ENCODE data around the gene CYB5RL.

The CYB5RL gene

GRCh38 chr1:54151013-54151412, 48.8 kb downstream of the CYB5RL start:
- Histone ChIP-seq H3K23ac (ENCODE audit: low read length in 2 of 2) (no peak overlapping the region), H3K14ac (ENCODE audit: low read length in 2 of 2) (no peak overlapping the region), H3K9ac (ENCODE audit: low read length) (no peak overlapping the region), H2AFZ (ENCODE audit: low read depth, low read length) (no peak overlapping the region), H3K4ac (ENCODE audit: low read depth in 1 of 2, low read length in 2 of 2) (no peak overlapping the region), H2BK12ac (ENCODE audit: low read length in 2 of 2) (no peak overlapping the region), H3K27me3 (ENCODE audit: control insufficient read depth in 1 of 2, insufficient read depth in 1 of 2, low read length in 2 of 2) (peaks cover 0 to 4% of the 10 kb centered on the region in 2 experiments), H3K4me3 (ENCODE audit: insufficient read depth in 1 of 2, low read depth in 1 of 2, low read length in 2 of 2) (no peak overlapping the region), H2BK5ac (ENCODE audit: low read depth, low read length, poor library complexity, severe bottlenecking) (no peak overlapping the region), H2AK5ac (ENCODE audit: low read length, severe bottlenecking) (no peak overlapping the region), H4K91ac (ENCODE audit: low read length) (no peak overlapping the region), H2BK120ac (ENCODE audit: low read depth, low read length) (no peak overlapping the region), H3K9me3 (ENCODE audit: control insufficient read depth, low read length) (no peaks in the 10 kb centered on the region), H2BK15ac (ENCODE audit: low read depth, poor library complexity, severe bottlenecking) (no peak overlapping the region), H3K36me3 (ENCODE audit: control insufficient read depth in 1 of 2, insufficient read depth in 2 of 2, low read depth in 1 of 2, low read length in 2 of 2) (no peaks in the 10 kb centered on the region), H3K18ac (ENCODE audit: low read depth in 1 of 2, low read length in 2 of 2) (no peak overlapping the region), H3K27ac (ENCODE audit: low read length, poor library complexity, severe bottlenecking) (no peak overlapping the region), H4K8ac (ENCODE audit: low read length) (no peak overlapping the region), H3K4me2 (ENCODE audit: low read length, poor library complexity, severe bottlenecking) (no peak overlapping the region), H3K79me1 (replicated peaks; ENCODE audit: low read length, poor library complexity, severe bottlenecking) (no peaks in the 10 kb centered on the region), H3K4me1 (ENCODE audit: control insufficient read depth, insufficient read depth, low read depth, low read length) (peaks cover 7% of the 10 kb centered on the region)
- DNase-seq = no peak
- 82% methylated on average over 5 of the region's 5 CpGs for WGBS

Data from mesenchymal stem cell (in vitro differentiated cells and primary cell).